ENCODE measurements around the gene FGF5.
"Not testable (repeated sequence)": the region's sequence is repeated elsewhere in the genome, so short reads cannot be mapped to it uniquely, and the experiment has no call there.

FGF5 gene, protein sequence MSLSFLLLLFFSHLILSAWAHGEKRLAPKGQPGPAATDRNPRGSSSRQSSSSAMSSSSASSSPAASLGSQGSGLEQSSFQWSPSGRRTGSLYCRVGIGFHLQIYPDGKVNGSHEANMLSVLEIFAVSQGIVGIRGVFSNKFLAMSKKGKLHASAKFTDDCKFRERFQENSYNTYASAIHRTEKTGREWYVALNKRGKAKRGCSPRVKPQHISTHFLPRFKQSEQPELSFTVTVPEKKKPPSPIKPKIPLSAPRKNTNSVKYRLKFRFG

DNA sequence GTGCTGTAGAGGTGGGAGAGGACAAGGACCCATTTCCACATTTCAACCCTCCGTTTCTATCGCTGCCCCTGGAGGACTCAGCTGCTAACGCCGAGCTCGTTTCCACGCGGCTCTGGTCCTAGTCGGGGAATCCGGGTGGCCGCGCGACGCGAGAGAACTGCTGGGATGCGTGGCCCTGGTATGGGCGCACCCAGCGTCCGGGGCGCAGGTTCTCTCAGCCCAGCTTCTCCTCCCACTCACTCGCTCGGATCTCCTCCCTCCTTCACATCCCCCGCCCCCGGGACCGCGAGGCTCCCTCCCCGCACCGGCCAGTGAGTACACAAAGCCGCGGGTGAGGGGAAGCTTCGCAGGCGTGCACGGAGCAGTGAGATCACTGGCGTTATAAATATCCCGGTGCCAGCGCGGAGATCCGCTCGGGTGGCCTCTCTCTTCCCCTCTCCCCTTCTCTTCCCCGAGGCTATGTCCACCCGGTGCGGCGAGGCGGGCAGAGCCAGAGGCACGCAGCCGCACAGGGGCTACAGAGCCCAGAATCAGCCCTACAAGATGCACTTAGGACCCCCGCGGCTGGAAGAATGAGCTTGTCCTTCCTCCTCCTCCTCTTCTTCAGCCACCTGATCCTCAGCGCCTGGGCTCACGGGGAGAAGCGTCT lies at the start of gene FGF5:
Gene FGF5, plus strand, starts transcription at position 412 of the 649 bp plus-strand sequence. Its CDS starts 161 bp downstream, at position 573.
- DNase-seq: peak; percentile 44

DNA sequence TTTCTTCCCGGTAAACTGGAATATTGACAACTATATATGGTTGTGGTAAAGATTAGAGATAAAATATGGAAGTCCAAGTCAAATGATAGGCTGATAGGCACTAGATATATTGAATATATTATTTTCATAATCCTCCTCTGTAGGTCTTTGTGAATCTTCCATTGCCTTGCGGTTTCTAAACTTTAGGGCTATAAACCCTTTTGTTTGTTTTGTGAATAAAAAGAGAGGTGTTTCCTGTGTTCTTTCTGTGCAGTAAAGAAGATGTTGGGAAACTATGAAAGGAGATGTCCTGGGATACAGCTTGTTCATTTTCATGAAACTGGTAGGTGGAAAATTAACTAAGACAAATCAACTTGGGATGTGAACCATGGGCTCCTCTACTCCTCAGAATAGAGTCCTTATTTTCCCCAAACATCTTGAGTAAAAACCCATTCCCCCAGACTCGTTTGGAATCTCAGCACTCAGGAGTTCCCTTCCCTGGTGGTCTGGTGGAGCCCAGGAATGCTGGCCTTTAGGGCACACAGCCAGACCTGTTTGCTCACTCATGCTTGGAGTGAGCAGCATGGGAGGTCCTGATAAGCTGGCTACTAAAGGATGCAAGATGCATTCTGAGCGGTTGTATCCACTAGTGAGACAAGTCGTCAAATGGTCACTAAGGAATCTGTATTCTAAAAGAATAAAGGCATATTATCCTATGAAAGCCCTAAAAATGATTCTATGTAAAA lies 47.0 kb upstream of the FGF5 start:
- DNase-seq: no peak

DNA sequence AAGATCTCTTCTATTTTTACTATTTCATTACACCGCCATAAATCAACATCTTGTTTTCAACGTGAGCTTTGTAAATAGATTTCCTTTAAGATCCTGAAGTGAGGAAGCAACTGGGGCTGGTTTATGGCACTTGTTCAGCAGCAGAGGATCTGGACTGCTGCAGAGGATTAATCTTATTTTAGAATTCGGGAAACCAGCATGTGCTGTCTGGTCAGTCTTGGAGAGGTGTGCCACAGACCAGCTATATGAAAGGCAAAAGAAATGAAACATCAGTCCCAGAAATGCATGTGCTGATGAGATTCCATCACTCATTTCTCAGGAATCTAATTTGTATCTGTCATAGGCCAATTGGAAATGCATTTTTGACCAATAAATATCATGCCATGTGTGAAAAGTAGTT lies 45.8 kb upstream of the FGF5 start:
- no peak for DNase-seq

DNA sequence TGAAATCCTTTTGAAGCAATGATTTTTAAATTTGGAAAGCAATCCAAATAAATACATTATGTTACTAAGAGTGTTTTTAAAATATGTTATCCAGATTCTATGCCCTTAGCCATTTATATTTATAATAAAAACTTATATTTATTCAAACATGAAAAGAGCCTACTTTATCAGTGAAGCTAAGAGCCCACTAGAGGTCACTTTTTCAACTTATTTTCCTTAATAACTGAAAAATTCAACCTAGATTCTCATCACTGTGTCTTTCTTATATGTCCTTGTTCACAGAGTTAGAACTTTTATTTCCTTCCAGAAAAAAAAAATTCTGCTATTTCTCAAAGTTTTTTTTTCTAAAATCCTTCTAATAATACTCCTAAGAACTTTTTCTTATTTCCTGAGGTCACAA lies 45.3 kb upstream of the FGF5 start:
- DNase-seq: no peak

DNA sequence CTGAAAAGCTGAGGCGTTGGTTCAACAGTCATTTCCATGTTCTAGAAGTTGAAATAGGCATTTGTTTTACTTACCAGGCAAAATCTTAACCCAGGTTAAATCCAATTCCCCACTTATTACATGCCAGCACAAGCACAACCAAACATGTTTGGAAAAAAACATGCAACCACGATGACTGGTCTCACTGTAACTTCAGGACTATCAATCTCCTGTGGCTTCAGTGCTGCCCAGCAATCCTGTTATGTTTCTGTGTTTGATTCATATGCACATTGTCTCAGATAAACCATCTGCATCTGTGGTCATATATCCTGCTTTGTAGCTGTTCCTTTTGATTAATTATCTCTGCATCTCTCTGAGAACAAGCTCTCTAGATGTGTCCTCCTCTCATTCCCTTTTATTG lies 40.9 kb upstream of the FGF5 start:
- DNase-seq: no peak

DNA sequence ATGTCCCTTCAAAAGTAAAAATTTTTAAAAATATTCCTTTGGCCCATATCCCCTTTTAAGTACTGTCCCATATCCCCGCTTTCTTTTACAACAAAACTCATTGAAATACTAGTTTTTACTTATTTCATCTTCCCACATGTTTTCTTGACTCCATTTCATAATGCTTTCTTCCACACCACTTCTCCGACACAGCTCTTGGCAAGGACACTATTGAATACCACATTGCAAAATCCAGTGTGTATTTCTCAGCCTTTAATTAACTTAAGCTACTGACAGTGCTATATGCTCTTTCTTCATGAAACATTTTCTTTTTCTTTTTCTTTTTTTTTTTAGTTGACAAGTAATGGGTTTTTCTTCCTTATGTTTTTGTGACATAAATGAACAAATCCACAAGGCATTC lies 40.4 kb upstream of the FGF5 start:
- DNase-seq: no peak

DNA sequence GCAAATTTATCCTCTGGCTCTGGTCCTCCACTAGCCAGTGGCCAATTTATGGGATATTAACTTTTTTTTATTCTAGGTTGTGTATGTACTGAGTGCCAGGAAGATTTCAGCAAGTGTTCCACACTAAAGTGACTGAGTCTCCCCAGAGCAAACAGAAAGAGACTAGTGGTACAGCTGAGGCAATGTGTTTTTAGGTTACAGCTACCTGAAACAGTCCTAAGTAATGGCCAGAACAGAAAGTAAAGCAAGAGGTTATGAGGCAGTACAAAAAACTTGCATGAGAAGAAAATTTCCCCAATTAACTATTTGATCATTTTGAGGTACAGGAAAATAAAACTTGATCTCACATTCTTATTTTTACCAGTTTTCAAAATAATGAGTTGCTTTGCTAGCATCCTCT lies 38.0 kb upstream of the FGF5 start:
- no peak for DNase-seq

DNA sequence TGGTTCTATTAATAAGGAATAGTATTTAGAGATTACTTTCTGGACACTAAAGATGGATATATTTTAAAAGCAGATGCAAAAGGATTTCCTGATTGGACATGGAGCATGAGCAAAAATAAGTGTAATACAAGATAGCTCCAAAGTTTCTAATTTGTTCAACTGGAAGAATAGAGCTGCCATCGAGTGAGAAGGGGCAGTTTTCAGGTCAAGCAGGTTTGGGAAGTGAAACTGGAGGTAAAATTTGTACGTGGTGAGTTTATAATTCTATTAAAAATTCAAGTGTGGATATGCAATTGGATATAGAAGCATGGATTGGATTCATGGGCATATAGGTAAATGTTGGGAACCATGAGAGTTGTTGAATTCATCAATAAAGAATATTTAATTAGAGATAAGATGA lies 37.3 kb upstream of the FGF5 start:
- DNase-seq: no peak

DNA sequence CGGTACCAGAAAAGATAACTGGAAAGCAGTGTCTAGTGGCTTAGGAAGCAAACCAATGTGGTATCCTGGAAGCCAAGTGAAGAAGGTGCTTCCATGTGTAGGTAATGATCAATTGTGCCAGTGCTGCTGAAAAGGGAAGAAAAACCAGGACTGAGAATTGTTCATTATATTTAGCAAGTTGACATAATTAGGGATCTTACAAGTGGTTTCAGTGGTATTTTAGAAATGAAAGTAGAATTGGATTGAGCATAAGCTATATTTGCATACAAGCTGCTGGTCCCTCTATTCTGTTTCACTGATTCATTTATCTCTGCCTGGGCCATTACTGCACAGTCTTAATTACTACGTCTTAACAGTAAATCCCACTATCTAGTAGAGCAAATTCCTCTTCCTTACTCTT lies 36.9 kb upstream of the FGF5 start:
- no peak for DNase-seq

DNA sequence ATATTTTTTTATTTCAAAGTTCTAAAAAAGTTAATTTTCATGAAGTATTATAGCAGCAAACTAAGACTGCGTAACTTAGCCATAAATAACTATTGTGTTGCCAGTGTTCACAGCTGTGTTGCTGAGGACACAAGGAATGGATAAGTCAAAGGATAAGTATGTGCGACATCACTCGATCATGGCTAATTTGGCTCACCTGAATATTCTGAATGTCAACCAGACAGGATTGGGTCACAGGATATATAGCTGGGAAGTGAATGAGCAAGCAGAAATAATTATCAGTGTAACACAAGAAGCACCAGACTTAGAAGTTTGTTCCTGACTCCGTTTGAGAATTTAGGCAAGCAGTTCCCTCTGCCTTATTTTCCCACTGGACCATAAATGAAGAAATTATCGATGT lies 35.3 kb upstream of the FGF5 start:
- no peak for DNase-seq

DNA sequence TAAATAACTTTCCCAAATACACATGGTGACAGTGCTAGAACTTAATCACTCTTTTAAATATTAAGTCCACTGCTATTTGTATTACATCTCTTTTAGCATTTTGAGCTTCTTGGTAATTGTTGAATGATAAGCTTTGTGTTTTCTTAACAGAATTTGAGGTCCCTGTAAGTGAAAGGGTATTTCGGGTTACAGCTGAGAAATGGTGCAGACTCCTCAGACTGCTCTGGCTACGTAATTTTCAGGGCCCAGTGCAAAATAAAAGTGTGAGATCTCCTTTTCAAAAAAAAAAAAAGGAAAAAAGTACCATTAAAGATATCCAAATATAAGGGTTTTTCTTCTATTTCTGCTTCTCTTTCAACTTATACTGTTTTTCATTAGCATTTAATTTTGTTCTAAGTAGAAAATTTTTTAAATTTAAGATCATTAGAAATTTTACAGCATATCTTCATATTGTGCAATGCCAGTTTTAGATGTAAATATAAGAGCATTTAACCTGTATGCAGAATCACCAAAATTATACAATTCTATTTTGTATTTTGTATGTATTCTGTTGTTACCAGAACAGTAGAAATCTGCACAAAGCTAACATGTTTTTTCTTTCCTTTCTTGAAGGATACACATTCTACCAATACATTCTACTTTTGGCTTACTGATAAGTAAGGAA lies 33.6 kb upstream of the FGF5 start:
- no peak for DNase-seq

DNA sequence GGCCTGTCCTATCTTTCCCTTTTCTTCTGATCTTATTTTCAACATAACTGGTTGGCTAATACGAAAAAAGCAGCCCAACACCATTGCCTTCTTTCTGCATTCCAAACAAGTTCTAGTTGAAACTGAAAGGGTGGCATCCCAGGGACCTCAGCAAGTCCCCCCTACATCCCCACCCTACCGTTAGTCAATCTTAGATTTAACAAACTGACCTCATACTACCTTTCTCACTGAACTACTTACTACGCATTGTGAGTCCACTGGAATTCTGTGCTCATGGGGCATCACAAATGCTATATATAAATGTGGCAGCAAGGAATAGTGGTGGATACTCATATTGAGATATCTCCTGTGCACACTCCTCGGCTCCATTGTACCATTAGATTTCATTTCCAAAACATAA lies 33.1 kb upstream of the FGF5 start:
- no peak for DNase-seq

DNA sequence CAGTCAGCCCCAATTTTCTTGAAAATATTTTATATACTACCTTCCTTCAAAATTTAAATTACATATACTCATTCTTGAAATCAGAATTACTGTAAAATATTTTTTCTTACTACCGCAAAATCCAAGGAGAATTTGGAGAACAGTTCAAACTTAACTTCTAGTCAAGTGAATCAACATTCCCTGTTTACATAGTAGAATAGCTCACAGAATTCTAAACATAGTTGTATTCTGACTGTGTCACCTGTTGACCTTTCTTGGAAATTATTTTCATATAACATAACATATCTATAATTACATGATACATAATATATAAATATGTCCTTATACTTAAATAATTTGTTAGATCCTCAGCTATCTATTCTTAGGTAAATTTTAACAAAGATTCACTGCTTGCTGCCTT lies 31.0 kb upstream of the FGF5 start:
- no peak for DNase-seq

DNA sequence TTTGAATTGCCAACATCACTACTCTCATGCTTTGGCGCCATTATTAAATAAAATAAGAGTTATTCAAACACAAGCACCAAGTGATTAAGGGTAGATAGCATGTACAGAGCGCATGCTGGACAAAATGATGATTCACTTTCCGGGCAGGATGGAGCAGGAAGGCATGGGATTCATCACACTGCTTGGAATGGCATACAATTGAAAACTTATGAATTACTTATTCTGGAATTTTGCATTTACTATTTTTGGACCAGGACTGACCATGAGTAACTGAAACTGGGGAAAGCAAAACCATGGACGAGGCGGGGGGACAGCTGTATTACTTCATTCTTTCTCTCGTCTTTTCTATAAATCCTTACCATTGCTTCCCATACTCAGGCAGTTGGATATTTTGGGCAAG lies 28.5 kb upstream of the FGF5 start:
- DNase-seq: no peak

DNA sequence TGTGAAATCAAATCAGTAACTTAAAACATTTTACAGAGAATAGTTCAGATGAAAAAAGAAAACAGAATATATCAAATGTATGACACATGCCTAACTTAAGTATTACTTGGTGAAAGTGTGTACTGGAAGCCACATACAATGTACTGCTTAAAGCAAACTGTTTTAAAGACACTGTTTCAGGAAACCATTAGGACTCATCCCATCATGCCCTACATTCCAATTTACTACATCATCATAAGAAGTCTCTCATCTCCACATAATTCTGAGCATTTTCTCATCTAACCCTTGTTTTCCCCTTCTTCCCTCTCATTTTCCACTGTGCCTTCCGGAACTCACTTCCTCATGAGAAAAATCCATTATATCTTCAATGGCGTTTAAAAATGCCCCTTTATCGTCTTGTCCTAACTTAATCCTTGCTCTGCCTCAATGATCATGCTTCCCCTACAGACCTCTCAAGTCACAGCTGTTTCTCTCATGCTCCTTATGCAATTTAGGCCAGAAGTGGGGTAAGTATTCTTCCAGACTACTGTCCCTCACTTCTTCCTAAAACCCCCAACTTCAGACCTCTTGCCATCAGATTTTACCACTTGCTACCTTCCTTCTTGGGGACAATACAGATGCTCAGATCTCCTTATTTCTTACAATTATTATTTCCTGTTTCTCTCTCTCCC lies 26.8 kb upstream of the FGF5 start:
- DNase-seq: no peak

DNA sequence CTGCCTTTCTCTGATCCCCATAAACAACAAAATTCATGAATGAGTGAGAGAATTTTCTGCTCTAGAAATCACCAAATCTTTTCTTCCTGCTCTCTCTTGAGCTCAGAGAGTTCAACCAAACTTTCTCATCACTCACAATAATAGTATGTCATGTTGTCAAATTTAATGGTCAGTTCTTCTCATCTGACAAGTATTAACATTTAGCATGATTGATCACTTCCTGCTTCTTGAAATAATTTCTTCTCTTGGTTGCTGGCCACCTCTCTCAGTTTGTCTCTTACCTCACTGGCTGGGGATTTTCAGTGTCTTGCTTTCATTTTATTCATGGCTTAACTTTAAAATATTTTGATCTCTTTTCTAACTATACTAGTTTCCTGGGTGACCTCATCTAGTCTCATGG lies 25.5 kb upstream of the FGF5 start:
- DNase-seq: no peak

DNA sequence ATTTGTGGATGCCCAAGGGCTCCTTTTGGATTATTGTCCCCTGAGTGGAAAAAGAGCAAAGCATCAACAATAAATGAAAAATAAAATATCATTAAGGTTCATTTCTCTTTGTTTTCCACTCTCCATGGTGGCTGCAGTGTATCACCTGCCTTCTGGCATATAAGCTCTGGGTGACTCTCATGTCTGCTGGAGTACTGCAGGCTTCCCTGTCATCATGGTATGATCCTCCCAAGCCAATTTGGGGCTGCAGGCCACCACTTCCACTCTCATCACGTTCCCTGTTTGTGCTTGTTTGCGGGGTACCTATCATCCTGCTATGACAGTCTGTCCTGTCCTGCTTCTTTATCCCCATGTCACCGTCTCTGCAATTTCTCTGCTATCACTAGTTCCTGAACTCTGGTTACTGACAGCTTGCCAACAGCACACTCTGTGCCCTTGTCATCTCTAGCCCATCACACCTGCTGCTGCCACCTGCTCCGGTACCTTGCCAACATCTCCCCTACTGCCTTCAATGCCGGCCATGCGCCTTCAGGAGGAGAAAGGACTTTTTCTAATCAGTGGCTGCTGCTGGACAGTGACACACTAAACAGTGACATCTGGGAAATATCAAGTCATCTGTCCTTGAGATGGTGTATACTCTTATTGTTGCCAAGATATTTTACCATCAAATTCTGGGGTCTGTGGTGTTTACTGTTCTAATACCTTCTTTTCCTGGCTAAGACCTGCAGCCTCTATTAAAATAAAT lies 23.0 kb upstream of the FGF5 start:
- DNase-seq: no peak

DNA sequence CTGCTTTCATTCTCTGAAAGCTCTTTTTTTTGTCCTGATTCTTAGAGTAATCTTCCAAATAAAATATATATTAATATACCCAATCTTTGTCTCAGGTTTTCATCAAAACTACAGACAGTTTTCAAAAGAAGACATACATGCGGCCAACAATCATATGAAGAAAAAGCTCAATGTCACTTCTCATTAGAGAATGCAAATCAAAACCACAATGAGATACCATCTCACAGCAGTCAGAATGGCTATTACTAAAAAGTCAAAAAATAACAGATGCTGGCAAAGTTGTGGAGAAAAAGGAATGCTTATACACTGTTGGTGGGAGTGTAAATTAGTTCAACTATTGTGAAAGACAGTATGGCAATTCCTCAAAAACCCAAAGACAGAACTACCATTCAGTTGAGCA lies 19.0 kb upstream of the FGF5 start:
- DNase-seq: not testable (repeated sequence)

DNA sequence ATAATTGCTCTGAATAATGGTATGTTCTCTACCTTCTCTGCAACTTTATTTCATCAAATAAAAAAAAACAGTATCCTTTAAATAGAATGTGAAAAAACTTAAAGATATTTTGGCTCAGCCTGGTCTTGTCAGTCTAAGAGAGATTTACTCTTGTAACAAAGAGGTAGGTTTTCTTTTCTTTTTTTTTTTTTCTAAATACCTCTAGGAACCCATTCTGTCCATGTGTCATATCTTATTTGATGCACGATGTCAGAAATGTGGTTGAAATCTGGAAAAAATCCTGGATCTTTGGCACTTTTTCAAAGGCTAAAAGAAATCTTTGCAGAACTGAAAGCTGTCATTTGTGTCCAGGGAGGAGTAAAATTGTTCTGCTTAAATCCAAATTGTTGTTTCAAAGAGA lies 17.3 kb upstream of the FGF5 start:
- DNase-seq: no peak

DNA sequence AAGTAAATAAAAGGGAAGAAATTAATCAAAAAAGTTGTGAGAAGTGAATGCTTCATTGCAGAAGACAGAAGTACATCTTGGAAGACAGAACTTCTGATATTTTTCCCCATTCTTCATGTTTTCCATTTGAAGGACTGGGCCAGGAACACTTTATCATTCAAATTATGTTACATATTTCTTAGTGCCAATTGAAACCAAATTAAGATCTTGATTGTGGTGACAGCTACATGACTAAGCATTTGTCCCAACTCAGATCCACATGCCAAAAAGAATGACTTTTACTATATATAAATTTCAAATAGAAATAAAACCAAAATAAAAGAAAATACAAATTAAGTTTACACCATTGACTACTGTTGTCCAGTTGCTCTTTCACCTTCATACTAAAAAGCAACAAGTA lies 14.0 kb upstream of the FGF5 start:
- DNase-seq: no peak

DNA sequence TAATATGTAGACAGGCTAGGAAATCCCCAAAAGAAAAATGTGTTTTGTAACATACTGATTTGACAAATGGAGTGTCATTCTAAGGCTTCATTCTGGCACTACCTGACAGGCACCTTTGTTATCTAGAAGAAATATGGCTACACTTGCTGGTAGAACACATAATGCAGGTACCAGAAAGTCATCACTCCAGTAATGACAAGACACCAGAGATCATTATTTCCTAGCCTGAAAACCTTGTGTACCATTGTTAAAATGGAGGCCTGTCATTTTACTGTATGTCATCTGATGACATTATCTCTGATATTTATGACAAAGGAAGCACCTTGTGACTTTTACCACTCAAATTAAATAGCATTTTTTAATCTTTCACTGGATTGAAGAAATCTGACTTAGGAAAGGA lies 13.5 kb upstream of the FGF5 start:
- no peak for DNase-seq

DNA sequence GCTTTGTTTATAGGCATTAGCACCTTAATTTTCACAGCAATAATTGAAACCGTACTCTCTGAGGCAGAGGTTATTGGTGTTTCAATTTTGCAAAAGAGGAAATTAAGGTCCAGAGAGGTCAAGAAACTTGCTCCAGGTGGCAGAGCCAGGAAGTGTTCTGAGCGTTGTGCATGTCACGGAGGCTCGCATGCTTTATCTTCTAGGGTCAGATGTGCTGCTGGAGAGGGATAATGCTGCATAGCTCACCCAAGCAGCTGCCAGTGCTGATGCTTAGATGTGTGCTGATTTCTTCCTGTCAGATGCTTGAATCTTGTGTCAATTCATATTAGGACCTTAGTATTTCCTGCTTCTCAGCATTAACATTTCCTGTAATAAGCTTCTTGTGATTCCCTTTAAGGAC lies 13.0 kb upstream of the FGF5 start:
- DNase-seq: no peak

DNA sequence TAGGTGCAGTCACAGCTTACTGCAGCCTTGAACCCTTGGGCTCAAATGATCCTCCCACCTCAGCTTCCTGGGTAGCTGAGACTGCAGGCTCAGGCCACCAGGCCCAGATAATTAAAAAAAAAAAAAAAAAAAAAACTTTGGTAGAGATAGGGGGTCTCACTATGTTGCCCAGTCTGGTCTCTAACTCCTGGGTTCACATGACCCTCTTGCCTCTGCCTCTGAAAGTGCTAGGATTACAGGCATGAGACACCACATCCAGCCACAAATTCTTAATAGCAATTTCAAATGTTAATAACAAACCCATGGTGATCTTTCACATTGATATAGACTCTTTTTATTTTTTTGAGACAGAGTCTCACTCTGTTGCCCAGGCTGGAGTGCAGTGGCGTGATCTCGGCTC lies 12.3 kb upstream of the FGF5 start:
- no peak for DNase-seq
